HepG2 (cell line): ENCODE data around the gene UBE2G2. TPM values are rescaled to one million over a fixed set of nuclear protein-coding genes. Genes with fewer than 3 reads are reported as not detected.

Source experiments
- ATAC-seq: fragments of 200-7000 bp; cut with Tn5 transposase; 3 replicates; pipeline ENCODE4 v1.9.1; 2020; ENCODE audit warnings: mild to moderate bottlenecking, moderate library complexity
- BruUV-seq: library from RNA; stranded (reverse); fragments of 400-500 nt; replicated peaks from 2 replicates; lab custom pipeline; 2021; lab: Mats Ljungman, UMichigan
- CTCF ChIA-PET: fragments of 300-600 bp; formaldehyde crosslinking; extraction: SDS; loops from one replicate; lab custom pipeline; 2021; ENCODE audit warnings: low total read pairs, inconsistent platforms, low intra/inter-chr PET ratio; lab: Yijun Ruan, JAX
- POLR2A ChIA-PET: fragments of 350-600 bp; sonication (Branson Sonifier 250); formaldehyde crosslinking; loops from one replicate; lab custom pipeline; 2020; ENCODE audit warnings: antibody characterized with exemption, inconsistent platforms; lab: Yijun Ruan, JAX
- DNase-seq: peaks from one replicate; pipeline ENCODE4 v3.0.0-alpha.2; 2015; ENCODE audit warnings: low spot score
- FAIRE-seq: peaks from 3 replicates; lab custom pipeline; 2011; peaks lifted over from hg19 to GRCh38; lab: Jason Lieb, UNC
- H2AFZ ChIP-seq: one replicate; pipeline ENCODE4 v1.6.1; 2011; ENCODE audit warnings: low read length, inconsistent platforms
- H3K27ac ChIP-seq: fragments of 300-600 bp; 3 replicates; pipeline ENCODE4 v1.8.0; 2011; ENCODE audit warnings: mixed run types, mild to moderate bottlenecking, mixed read lengths, low read length, inconsistent platforms; ENCODE audit not compliant: insufficient read depth; ENCODE audit errors: extremely low read length
- H3K27me3 ChIP-seq, 2 experiments: fragments of 200-600 bp in 1 of 2; 2 replicates in 1 of 2; 3 replicates in 1 of 2; pipeline versions ENCODE4 v1.6.0 to v1.8.0; 2011; ENCODE audit warnings: low read length in 2 of 2, mild to moderate bottlenecking in 2 of 2, moderate library complexity in 2 of 2, inconsistent platforms in 1 of 2; ENCODE audit not compliant: insufficient read depth in 2 of 2, control insufficient read depth in 1 of 2
- H3K36me3 ChIP-seq, 2 experiments: fragments of 200-600 bp in 1 of 2; replicated peaks in 1 of 2; 2 replicates in 1 of 2; 3 replicates in 1 of 2; pipeline versions ENCODE4 v1.5.1 to v1.8.0; 2011; ENCODE audit warnings: low read length in 2 of 2, inconsistent platforms in 1 of 2; ENCODE audit not compliant: insufficient read depth in 2 of 2, control insufficient read depth in 1 of 2
- H3K4me1 ChIP-seq: 2 replicates; pipeline ENCODE4 v1.5.1; 2012; ENCODE audit warnings: low read length, inconsistent platforms; ENCODE audit not compliant: insufficient read depth
- H3K4me2 ChIP-seq: 2 replicates; pipeline ENCODE4 v1.6.0; 2011; ENCODE audit warnings: low read depth, low read length, inconsistent platforms
- H3K4me3 ChIP-seq, 3 experiments: fragments of 200-600 bp in 1 of 3; sonication (generic), shearing (Covaris generic) in 1 of 3; replicated peaks in 1 of 3; 2 replicates each; pipeline ENCODE4 v1.5.1; 2011 to 2016; ENCODE audit warnings: low read length in 3 of 3, inconsistent platforms in 2 of 3, low read depth in 2 of 3, mild to moderate bottlenecking in 2 of 3, control low read depth in 1 of 3, mixed read lengths in 1 of 3; ENCODE audit not compliant: insufficient read depth in 1 of 3
- H3K79me2 ChIP-seq: one replicate; pipeline ENCODE4 v1.6.1; 2011; ENCODE audit warnings: low read length, inconsistent platforms; ENCODE audit not compliant: insufficient read depth
- H3K9ac ChIP-seq: 2 replicates; pipeline ENCODE4 v1.6.0; 2011; ENCODE audit warnings: mild to moderate bottlenecking, low read depth, low read length, inconsistent platforms; ENCODE audit not compliant: insufficient read depth
- H3K9me3 ChIP-seq: 2 replicates; pipeline ENCODE4 v1.5.1; 2012; ENCODE audit warnings: mild to moderate bottlenecking, low read length
- H4K20me1 ChIP-seq: 2 replicates; pipeline ENCODE4 v1.6.0; 2011; ENCODE audit warnings: inconsistent platforms, mild to moderate bottlenecking, low read length, moderate library complexity; ENCODE audit not compliant: insufficient read depth
- KLF12 ChIP-seq: sonication (generic); formaldehyde crosslinking; IDR thresholded peaks from 2 replicates; pipeline ENCODE4 v1.4.0; 2020; ENCODE audit warnings: missing genetic modification reagents, borderline replicate concordance
- NFKB2 ChIP-seq: sonication (generic); formaldehyde crosslinking; IDR thresholded peaks from 2 replicates; pipeline ENCODE4 v1.4.0; 2020; ENCODE audit warnings: missing genetic modification reagents, borderline replicate concordance
- TMF1 ChIP-seq: sonication (generic); formaldehyde crosslinking; IDR thresholded peaks from 2 replicates; pipeline ENCODE4 v1.8.1; 2022; ENCODE audit warnings: low read depth, missing genetic modification reagents
- ZNF280B ChIP-seq: sonication (generic); formaldehyde crosslinking; IDR thresholded peaks from 2 replicates; pipeline ENCODE4 v1.5.0; 2020; ENCODE audit warnings: missing genetic modification reagents, mild to moderate bottlenecking, borderline replicate concordance
- ZNF577 ChIP-seq: sonication (generic); formaldehyde crosslinking; IDR thresholded peaks from 2 replicates; pipeline ENCODE4 v1.4.0; 2020; ENCODE audit warnings: mild to moderate bottlenecking, low read depth, missing genetic modification reagents, borderline replicate concordance
- WGBS: methylation state at CpG from one replicate; pipeline ENCODE4 v1.1.6; 2017; ENCODE audit warnings: low lambda C conversion rate; 5-methylcytosine and 5-hydroxymethylcytosine counted together
- in situ Hi-C: cut with HindIII; loops from 2 replicates; pipeline ENCODE4 v1.10.0; 2017; ENCODE audit warnings: low pct_unique_long_range_greater_than_20kb; ENCODE audit not compliant: extremely low pct_ligation_motif_present
- intact Hi-C: fragments of 100-400 bp; cut with micrococcal nuclease; formaldehyde crosslinking; loops from one replicate; pipeline ENCODE4 v1.10.0; 2022; ENCODE audit not compliant: unreplicated experiment
- polyA plus RNA-seq, 8 experiments: library from polyadenylated mRNA; depleted of rRNA in 3 of 8; stranded (reverse) in 7 of 8; unstranded in 1 of 8; fragments of >200 nt; fragmentation: Illumina TruSeq in 4 of 8; extraction: Trizol in 4 of 8; gene quantifications; 2 replicates each; pipeline versions ENCODE4 v1.2.1 to v1.2.3, GENCODE V29; 2011 to 2016; ENCODE audit warnings: low read depth in 4 of 8, missing spikeins in 1 of 8, mixed read lengths in 1 of 8; ENCODE audit not compliant: insufficient read depth in 1 of 8
- total RNA-seq, 5 experiments: library from RNA; depleted of rRNA; stranded (reverse); fragments of >200 nt; fragmentation: Illumina TruSeq; extraction: Trizol; gene quantifications; 2 replicates each; pipeline ENCODE4 v1.2.3, GENCODE V29; 2016; ENCODE audit warnings: low read depth in 1 of 5
- TF ChIP-seq, protein P1 (sequence below): sonication (generic); formaldehyde crosslinking; IDR thresholded peaks from 2 replicates; pipeline ENCODE4 v1.4.0; 2020; ENCODE audit warnings: missing genetic modification reagents
- TF ChIP-seq, protein P2 (sequence below): sonication (generic); formaldehyde crosslinking; IDR thresholded peaks from 2 replicates; pipeline ENCODE4 v1.4.0; 2020; ENCODE audit warnings: missing genetic modification reagents
- TF ChIP-seq, protein P3 (sequence below): IDR thresholded peaks from 2 replicates; pipeline ENCODE4 v1.6.1; 2016; ENCODE audit warnings: missing compliant biosample characterization, missing genetic modification reagents, borderline replicate concordance

The UBE2G2 gene
- total and polyA plus RNA-seq, 2 of the 13 experiments (the other 11 are each of a cell fraction or from before 2014, with no cell fraction given), result 55.4 to 92.0 TPM

DNA sequence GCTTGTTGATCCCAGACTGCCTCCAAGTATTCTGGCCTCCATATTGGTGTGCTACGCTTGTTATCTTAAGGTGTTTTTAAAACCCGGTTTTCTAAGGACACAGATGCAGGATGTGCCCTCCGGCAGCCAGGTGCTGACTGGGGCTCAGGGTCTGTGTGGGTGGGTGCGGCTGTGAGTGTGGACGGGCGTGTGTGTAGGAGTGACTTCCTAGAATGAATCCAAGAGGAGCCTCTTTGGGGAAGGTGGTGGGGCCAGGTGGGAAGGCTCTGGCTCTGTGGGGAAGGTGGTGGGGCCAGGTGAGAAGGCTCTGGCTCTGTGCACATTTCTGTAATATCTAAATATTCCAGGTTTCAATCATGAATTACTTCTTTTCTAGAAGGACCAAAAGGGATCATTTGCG is 77.4 kb downstream of the UBE2G2 start:
- 47% methylated on average over 5 of the region's 7 CpGs for WGBS
- intact Hi-C loops, result no loop called here

More for the DNA sequence above, 77.4 kb downstream of the UBE2G2 start:
- Histone ChIP-seq H3K4me3 (no peak overlapping the region), H3K27me3 (peaks cover 0 to 17% of the 10 kb centered on the region in 2 experiments; a peak in 1 of 5 replicates), H3K4me2 (no peak overlapping the region), H3K36me3 (no peaks in the 10 kb centered on the region), H3K9ac (no peak overlapping the region), H3K79me2 (no peaks in the 10 kb centered on the region), H3K27ac (no peak overlapping the region), H2AFZ (no peak overlapping the region), H4K20me1 (no peaks in the 10 kb centered on the region), H3K4me1 (no peaks in the 10 kb centered on the region), H3K9me3 (no peaks in the 10 kb centered on the region)
- TF ChIP-seq ZNF577 (no peak), NFKB2 (no peak), ZNF280B (CRISPR knock-in tag) (no peak), TMF1 (no peak), KLF12 (no peak)
- TF ChIP-seq, protein P1, sequence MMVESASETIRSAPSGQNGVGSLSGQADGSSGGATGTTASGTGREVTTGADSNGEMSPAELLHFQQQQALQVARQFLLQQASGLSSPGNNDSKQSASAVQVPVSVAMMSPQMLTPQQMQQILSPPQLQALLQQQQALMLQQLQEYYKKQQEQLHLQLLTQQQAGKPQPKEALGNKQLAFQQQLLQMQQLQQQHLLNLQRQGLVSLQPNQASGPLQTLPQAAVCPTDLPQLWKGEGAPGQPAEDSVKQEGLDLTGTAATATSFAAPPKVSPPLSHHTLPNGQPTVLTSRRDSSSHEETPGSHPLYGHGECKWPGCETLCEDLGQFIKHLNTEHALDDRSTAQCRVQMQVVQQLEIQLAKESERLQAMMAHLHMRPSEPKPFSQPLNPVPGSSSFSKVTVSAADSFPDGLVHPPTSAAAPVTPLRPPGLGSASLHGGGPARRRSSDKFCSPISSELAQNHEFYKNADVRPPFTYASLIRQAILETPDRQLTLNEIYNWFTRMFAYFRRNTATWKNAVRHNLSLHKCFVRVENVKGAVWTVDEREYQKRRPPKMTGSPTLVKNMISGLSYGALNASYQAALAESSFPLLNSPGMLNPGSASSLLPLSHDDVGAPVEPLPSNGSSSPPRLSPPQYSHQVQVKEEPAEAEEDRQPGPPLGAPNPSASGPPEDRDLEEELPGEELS, result no peak
- TF ChIP-seq, protein P2, sequence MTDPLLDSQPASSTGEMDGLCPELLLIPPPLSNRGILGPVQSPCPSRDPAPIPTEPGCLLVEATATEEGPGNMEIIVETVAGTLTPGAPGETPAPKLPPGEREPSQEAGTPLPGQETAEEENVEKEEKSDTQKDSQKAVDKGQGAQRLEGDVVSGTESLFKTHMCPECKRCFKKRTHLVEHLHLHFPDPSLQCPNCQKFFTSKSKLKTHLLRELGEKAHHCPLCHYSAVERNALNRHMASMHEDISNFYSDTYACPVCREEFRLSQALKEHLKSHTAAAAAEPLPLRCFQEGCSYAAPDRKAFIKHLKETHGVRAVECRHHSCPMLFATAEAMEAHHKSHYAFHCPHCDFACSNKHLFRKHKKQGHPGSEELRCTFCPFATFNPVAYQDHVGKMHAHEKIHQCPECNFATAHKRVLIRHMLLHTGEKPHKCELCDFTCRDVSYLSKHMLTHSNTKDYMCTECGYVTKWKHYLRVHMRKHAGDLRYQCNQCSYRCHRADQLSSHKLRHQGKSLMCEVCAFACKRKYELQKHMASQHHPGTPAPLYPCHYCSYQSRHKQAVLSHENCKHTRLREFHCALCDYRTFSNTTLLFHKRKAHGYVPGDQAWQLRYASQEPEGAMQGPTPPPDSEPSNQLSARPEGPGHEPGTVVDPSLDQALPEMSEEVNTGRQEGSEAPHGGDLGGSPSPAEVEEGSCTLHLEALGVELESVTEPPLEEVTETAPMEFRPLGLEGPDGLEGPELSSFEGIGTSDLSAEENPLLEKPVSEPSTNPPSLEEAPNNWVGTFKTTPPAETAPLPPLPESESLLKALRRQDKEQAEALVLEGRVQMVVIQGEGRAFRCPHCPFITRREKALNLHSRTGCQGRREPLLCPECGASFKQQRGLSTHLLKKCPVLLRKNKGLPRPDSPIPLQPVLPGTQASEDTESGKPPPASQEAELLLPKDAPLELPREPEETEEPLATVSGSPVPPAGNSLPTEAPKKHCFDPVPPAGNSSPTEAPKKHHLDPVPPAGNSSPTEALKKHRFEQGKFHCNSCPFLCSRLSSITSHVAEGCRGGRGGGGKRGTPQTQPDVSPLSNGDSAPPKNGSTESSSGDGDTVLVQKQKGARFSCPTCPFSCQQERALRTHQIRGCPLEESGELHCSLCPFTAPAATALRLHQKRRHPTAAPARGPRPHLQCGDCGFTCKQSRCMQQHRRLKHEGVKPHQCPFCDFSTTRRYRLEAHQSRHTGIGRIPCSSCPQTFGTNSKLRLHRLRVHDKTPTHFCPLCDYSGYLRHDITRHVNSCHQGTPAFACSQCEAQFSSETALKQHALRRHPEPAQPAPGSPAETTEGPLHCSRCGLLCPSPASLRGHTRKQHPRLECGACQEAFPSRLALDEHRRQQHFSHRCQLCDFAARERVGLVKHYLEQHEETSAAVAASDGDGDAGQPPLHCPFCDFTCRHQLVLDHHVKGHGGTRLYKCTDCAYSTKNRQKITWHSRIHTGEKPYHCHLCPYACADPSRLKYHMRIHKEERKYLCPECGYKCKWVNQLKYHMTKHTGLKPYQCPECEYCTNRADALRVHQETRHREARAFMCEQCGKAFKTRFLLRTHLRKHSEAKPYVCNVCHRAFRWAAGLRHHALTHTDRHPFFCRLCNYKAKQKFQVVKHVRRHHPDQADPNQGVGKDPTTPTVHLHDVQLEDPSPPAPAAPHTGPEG, result no peak
- TF ChIP-seq, protein P3, sequence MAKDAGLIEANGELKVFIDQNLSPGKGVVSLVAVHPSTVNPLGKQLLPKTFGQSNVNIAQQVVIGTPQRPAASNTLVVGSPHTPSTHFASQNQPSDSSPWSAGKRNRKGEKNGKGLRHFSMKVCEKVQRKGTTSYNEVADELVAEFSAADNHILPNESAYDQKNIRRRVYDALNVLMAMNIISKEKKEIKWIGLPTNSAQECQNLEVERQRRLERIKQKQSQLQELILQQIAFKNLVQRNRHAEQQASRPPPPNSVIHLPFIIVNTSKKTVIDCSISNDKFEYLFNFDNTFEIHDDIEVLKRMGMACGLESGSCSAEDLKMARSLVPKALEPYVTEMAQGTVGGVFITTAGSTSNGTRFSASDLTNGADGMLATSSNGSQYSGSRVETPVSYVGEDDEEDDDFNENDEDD, result no peak
- ChIA-PET POLR2A (no interaction called here), CTCF (no interaction called here)
- FAIRE-seq, result no peak
- no TSS peak for BruUV-seq
- in situ Hi-C loops, result no loop called here
- no peak for DNase-seq
- no peak for ATAC-seq
